Activated T-helper 1 cell treated with anti-CD3 and anti-CD28 coated beads, Interleukin-12 subunit alpha, Interleukin-12 subunit beta, Interleukin-2, Interleukin-4 antibody, amounts not matched to agents 30 ng/mL and 10 ng/mL and 1 ng/mL, durations not matched to agents 14 hours and 24 hours and 36 hours (primary cell): ENCODE data around the gene PTGR3. TPM values are rescaled to one million over a fixed set of nuclear protein-coding genes. Genes with fewer than 3 reads are reported as not detected.

ENCODE experiments used
- DNase-seq: peaks from one replicate; pipeline ENCODE4 v3.0.0; 2021; ENCODE audit warnings: low spot score
- H3K27ac Mint-ChIP-seq: one replicate; pipeline ENCODE4 v1.8.0; 2021; ENCODE audit warnings: mild to moderate bottlenecking, mixed read lengths
- H3K27me3 Mint-ChIP-seq: one replicate; pipeline ENCODE4 v1.8.0; 2022; ENCODE audit warnings: mild to moderate bottlenecking, moderate library complexity, mixed read lengths; ENCODE audit not compliant: insufficient read depth
- H3K36me3 Mint-ChIP-seq: one replicate; pipeline ENCODE4 v1.8.0; 2021; ENCODE audit warnings: low read depth, mixed read lengths
- H3K4me1 Mint-ChIP-seq: one replicate; pipeline ENCODE4 v1.8.0; 2021; ENCODE audit warnings: low read depth, mixed read lengths
- H3K4me3 Mint-ChIP-seq: one replicate; pipeline ENCODE4 v1.8.0; 2021; ENCODE audit warnings: mild to moderate bottlenecking, moderate library complexity, mixed read lengths
- H3K9me3 Mint-ChIP-seq: one replicate; pipeline ENCODE4 v1.8.0; 2021; ENCODE audit warnings: mixed read lengths
- intact Hi-C: fragments of 100-400 bp; cut with micrococcal nuclease; formaldehyde crosslinking; loops from one replicate; pipeline ENCODE4 v1.15.1; 2024
- total RNA-seq: library from RNA; stranded (reverse); gene quantifications from 2 replicates; pipeline ENCODE4 v1.2.3, GENCODE V29; 2022

PTGR3 gene
- total RNA-seq, 1 donor from 2014 or later = 19.1 TPM

GRCh38 chr18:75229437-75229836, 20.5 kb upstream of the PTGR3 start:
- no peaks in the 10 kb centered on the region for H3K27me3 Mint-ChIP-seq
- H3K9me3 Mint-ChIP-seq = no peaks in the 10 kb centered on the region
- no peak overlapping the region for H3K4me3 Mint-ChIP-seq
- no peaks in the 10 kb centered on the region for H3K36me3 Mint-ChIP-seq
- H3K4me1 Mint-ChIP-seq = peaks cover 21% of the 10 kb centered on the region
- DNase-seq = no peak
- intact Hi-C loops = no loop called here
- H3K27ac Mint-ChIP-seq = no peak overlapping the region

- intact Hi-C loops = no loop called here
- Mint-ChIP-seq H3K4me3 (no peak overlapping the region), H3K27me3 (no peaks in the 10 kb centered on the region), H3K27ac (no peak overlapping the region), H3K9me3 (no peaks in the 10 kb centered on the region), H3K36me3 (no peaks in the 10 kb centered on the region), H3K4me1 (peaks cover 21% of the 10 kb centered on the region)
- DNase-seq = no peak
Measured at GRCh38 chr18:75228967-75229366, 20.0 kb upstream of the PTGR3 start.

GRCh38 chr18:75227535-75228296, 18.8 kb upstream of the PTGR3 start:
- Mint-ChIP-seq H3K27ac (no peak overlapping the region), H3K27me3 (no peaks in the 10 kb centered on the region), H3K9me3 (no peaks in the 10 kb centered on the region), H3K36me3 (no peaks in the 10 kb centered on the region), H3K4me3 (no peak overlapping the region), H3K4me1 (peaks cover 21% of the 10 kb centered on the region)
- DNase-seq = no peak
- intact Hi-C loops = no loop called here

GRCh38 chr18:75226956-75227316, 18.0 kb upstream of the PTGR3 start:
- H3K27me3 Mint-ChIP-seq = no peaks in the 10 kb centered on the region
- H3K36me3 Mint-ChIP-seq = no peaks in the 10 kb centered on the region
- H3K4me3 Mint-ChIP-seq = no peak overlapping the region
- H3K9me3 Mint-ChIP-seq = no peaks in the 10 kb centered on the region
- no peak overlapping the region for H3K27ac Mint-ChIP-seq
- intact Hi-C loops = no loop called here
- H3K4me1 Mint-ChIP-seq = peaks cover 21% of the 10 kb centered on the region
- DNase-seq = no peak

- intact Hi-C loops = no loop called here
- H3K9me3 Mint-ChIP-seq = no peaks in the 10 kb centered on the region
- H3K27me3 Mint-ChIP-seq = no peaks in the 10 kb centered on the region
- H3K4me1 Mint-ChIP-seq = peaks cover 21% of the 10 kb centered on the region
- no peak overlapping the region for H3K27ac Mint-ChIP-seq
- H3K36me3 Mint-ChIP-seq = no peaks in the 10 kb centered on the region
- H3K4me3 Mint-ChIP-seq = no peak overlapping the region
- DNase-seq = no peak
Measured at GRCh38 chr18:75226286-75226955, 17.5 kb upstream of the PTGR3 start.

- Mint-ChIP-seq H3K36me3 (no peaks in the 10 kb centered on the region), H3K9me3 (no peaks in the 10 kb centered on the region), H3K4me1 (peaks cover 14% of the 10 kb centered on the region), H3K27me3 (no peaks in the 10 kb centered on the region), H3K27ac (no peak overlapping the region), H3K4me3 (no peak overlapping the region)
- no peak for DNase-seq
- intact Hi-C loops = no loop called here
Measured at GRCh38 chr18:75223687-75224347, 14.9 kb upstream of the PTGR3 start.

- intact Hi-C loops = no loop called here
- H3K4me3 Mint-ChIP-seq = no peak overlapping the region
- no peaks in the 10 kb centered on the region for H3K27me3 Mint-ChIP-seq
- H3K4me1 Mint-ChIP-seq = peaks cover 19% of the 10 kb centered on the region
- DNase-seq = no peak
- H3K9me3 Mint-ChIP-seq = no peaks in the 10 kb centered on the region
- no peak overlapping the region for H3K27ac Mint-ChIP-seq
- H3K36me3 Mint-ChIP-seq = no peaks in the 10 kb centered on the region
Measured at GRCh38 chr18:75222407-75222806, 13.5 kb upstream of the PTGR3 start.

- Mint-ChIP-seq H3K4me1 (peaks cover 19% of the 10 kb centered on the region), H3K4me3 (no peak overlapping the region), H3K27me3 (no peaks in the 10 kb centered on the region), H3K27ac (no peak overlapping the region), H3K36me3 (no peaks in the 10 kb centered on the region), H3K9me3 (no peaks in the 10 kb centered on the region)
- DNase-seq = no peak
- intact Hi-C loops = no loop called here
Measured at GRCh38 chr18:75221897-75222296, 13.0 kb upstream of the PTGR3 start.

- H3K4me3 Mint-ChIP-seq = no peak overlapping the region
- no peak overlapping the region for H3K27ac Mint-ChIP-seq
- no peaks in the 10 kb centered on the region for H3K9me3 Mint-ChIP-seq
- peaks cover 19% of the 10 kb centered on the region for H3K4me1 Mint-ChIP-seq
- intact Hi-C loops = no loop called here
- no peaks in the 10 kb centered on the region for H3K36me3 Mint-ChIP-seq
- no peak for DNase-seq
- H3K27me3 Mint-ChIP-seq = no peaks in the 10 kb centered on the region
Measured at GRCh38 chr18:75221397-75221796, 12.5 kb upstream of the PTGR3 start.

- Mint-ChIP-seq H3K4me1 (peaks cover 22% of the 10 kb centered on the region), H3K27me3 (no peaks in the 10 kb centered on the region), H3K27ac (no peak overlapping the region), H3K4me3 (no peak overlapping the region), H3K9me3 (no peaks in the 10 kb centered on the region), H3K36me3 (peaks cover 1% of the 10 kb centered on the region)
- intact Hi-C loops = no loop called here
- no peak for DNase-seq
Measured at GRCh38 chr18:75220551-75221355, 11.8 kb upstream of the PTGR3 start.

GRCh38 chr18:75219745-75220375, 10.9 kb upstream of the PTGR3 start:
- H3K9me3 Mint-ChIP-seq = no peaks in the 10 kb centered on the region
- H3K4me1 Mint-ChIP-seq = peaks cover 30% of the 10 kb centered on the region
- H3K4me3 Mint-ChIP-seq = no peak overlapping the region
- H3K36me3 Mint-ChIP-seq = peaks cover 1% of the 10 kb centered on the region
- DNase-seq = no peak
- H3K27me3 Mint-ChIP-seq = no peaks in the 10 kb centered on the region
- intact Hi-C loops = loop anchor here (10.0 kb wide), 1 partner anchor 1155 kb away; no protein-coding TSS in a partner anchor
- H3K27ac Mint-ChIP-seq = no peak overlapping the region
